Activated CD4-positive, alpha-beta memory T cell treated with anti-CD3 and anti-CD28 coated beads, Interleukin-2, amount 10 ng/mL, durations not matched to agents 7 days and 5 days (primary cell): Measurements from ENCODE around the gene LRRC8B. TPM values are rescaled to one million over a fixed set of nuclear protein-coding genes. Genes with fewer than 3 reads are reported as not detected.
A peak's percentile ranks its signal among the peaks of the same experiment; 100 is the strongest.
"Not testable (repeated sequence)": the region's sequence is repeated elsewhere in the genome, so short reads cannot be mapped to it uniquely, and the experiment has no call there.

Experiments used
- CTCF ChIA-PET: fragments of 350-600 bp; sonication (Branson Sonifier 250); formaldehyde crosslinking; loops from one replicate; lab custom pipeline; 2021; ENCODE audit warnings: antibody characterized with exemption, inconsistent platforms; lab: Charles Lee
- POLR2A ChIA-PET: fragments of 350-600 bp; sonication (Branson Sonifier 250); formaldehyde crosslinking; loops from one replicate; lab custom pipeline; 2021; ENCODE audit warnings: antibody characterized with exemption; lab: Charles Lee
- DNase-seq: peaks from one replicate; pipeline ENCODE4 v3.0.0-alpha.2; 2020
- H3K27ac Mint-ChIP-seq: one replicate; pipeline ENCODE4 v1.8.0; 2021; ENCODE audit warnings: mild to moderate bottlenecking, mixed read lengths
- H3K27me3 Mint-ChIP-seq: one replicate; pipeline ENCODE4 v1.8.0; 2021; ENCODE audit warnings: mixed read lengths
- H3K36me3 Mint-ChIP-seq: one replicate; pipeline ENCODE4 v1.8.0; 2021; ENCODE audit warnings: low read depth, mixed read lengths
- H3K4me1 Mint-ChIP-seq: one replicate; pipeline ENCODE4 v1.8.0; 2021; ENCODE audit warnings: mixed read lengths
- H3K4me3 Mint-ChIP-seq: one replicate; pipeline ENCODE4 v1.8.0; 2021; ENCODE audit warnings: mild to moderate bottlenecking, mixed read lengths
- H3K9me3 Mint-ChIP-seq: one replicate; pipeline ENCODE4 v1.8.0; 2021; ENCODE audit warnings: mixed read lengths
- total RNA-seq, 2 experiments: library from RNA; stranded (reverse); gene quantifications; one replicate each; pipeline ENCODE4 v1.2.3, GENCODE V29; 2021

The LRRC8B gene
- total RNA-seq, 2 experiments from 2014 or later = 21.3 to 21.7 TPM

DNA sequence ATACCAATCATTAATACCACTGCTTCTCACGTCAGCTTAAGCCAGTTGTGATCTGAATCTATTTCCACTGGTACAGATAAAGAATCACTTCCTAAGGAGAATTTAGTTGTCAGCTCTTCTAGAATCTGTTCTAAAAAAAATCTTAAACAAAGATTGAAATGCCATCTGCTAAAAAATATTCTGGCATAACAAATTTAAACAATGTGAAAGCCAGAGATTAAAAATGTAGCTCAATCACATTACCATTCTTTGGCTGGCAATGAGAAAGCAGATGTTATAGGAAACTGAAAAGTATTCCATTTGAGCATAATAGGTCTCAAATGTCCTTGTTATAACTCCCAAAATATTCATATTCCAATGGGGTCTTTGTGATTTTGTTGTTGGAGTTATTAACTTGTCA, 21.7 kb upstream of the LRRC8B start:
- ChIA-PET CTCF (no interaction called here), POLR2A (no interaction called here)
- H3K27me3 Mint-ChIP-seq = peaks cover 17% of the 10 kb centered on the region
- no peaks in the 10 kb centered on the region for H3K4me1 Mint-ChIP-seq
- H3K36me3 Mint-ChIP-seq = peaks cover under 1% of the 10 kb centered on the region
- DNase-seq = no peak
- no peak overlapping the region for H3K27ac Mint-ChIP-seq
- H3K4me3 Mint-ChIP-seq = no peak overlapping the region
- no peaks in the 10 kb centered on the region for H3K9me3 Mint-ChIP-seq

DNA sequence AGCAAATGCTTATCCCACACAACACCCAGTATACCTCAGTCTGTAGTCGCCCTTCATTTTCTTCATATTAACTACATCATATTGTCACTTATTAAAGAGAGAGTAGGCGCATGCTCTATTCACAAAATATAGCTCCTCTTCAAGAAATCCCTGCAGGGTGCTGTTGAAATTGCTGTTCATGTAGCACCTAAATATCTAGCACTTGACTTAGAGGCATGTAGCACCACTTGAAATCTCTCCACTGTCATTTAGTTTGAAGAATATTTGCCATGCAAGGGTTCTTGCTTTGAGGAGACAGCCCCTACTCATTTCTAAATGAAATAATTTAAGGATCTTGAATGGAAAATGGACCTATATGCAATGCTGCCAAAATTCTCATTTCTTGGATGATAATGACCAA, 20.9 kb upstream of the LRRC8B start:
- CTCF ChIA-PET = interaction anchor here (1.0 to 1.8 kb wide), 2 partner anchors 20 to 530 kb away, joined by 3 to 5 read pairs; no protein-coding TSS in a partner anchor
- DNase-seq = no peak
- Mint-ChIP-seq H3K4me1 (no peaks in the 10 kb centered on the region), H3K9me3 (peaks cover 5% of the 10 kb centered on the region), H3K4me3 (no peak overlapping the region), H3K36me3 (peaks cover 5% of the 10 kb centered on the region), H3K27ac (no peak overlapping the region), H3K27me3 (peaks cover 17% of the 10 kb centered on the region)
- POLR2A ChIA-PET = no interaction called here

DNA sequence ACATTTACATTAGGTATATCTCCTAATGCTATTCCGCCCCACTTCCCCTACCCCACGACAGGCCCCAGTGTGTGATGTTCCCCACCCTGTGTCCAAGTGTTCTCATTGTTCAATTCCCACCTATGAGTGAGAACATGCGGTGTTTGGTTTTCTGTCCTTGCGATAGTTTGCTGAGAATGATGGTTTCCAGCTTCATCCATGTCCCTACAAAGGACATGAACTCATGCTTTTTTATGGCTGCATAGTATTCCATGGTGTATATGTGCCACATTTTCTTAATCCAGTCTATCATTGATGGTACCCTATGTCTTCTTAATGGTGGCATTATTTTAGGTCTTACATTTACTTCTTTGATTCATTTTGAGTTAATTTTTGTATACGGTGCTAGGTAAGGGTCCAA, 14.6 kb upstream of the LRRC8B start:
- H3K27ac Mint-ChIP-seq, DNase-seq, POLR2A ChIA-PET, H3K4me1 Mint-ChIP-seq, H3K27me3 Mint-ChIP-seq, H3K4me3 Mint-ChIP-seq, CTCF ChIA-PET: not testable (repeated sequence)
- H3K36me3 Mint-ChIP-seq = peaks cover 10% of the 10 kb centered on the region
- H3K9me3 Mint-ChIP-seq = peaks cover 23% of the 10 kb centered on the region

DNA sequence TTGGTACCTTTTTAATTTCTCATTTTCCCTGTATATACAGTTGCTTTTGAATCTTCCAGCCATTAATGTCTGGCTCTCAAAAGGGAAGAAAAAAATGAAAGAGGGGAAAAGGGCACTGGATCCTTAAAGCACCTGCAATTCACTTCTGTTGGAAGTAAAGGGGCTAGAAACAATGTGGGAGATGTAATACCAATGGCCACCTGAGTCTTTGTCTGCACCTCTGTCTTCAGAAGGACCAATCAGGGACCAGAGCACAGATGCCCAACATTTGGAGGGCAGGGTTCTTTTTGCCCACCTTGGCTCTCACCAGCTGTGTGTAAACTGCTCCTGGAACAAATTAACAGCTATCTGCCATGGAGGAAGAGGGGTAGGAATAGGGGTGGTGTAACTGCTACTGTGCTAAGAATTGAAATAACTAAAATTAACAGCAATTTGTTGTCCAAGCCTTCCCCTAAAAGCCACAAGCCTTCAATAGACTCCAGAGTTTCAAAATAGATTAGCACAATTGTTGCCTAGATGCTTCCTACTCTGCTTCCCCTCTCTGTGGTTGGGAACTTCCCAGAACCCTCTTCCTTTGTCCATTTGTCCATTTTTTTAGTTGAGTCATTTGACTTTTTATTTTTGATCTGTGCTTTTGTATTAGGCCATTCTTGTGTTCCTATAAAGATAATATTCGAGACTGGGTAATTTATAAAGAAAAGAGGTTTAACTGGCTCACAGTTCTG, 11.5 kb upstream of the LRRC8B start:
- Mint-ChIP-seq H3K4me1 (no peaks in the 10 kb centered on the region), H3K4me3 (no peak overlapping the region), H3K9me3 (peaks cover 21% of the 10 kb centered on the region), H3K27ac (no peak overlapping the region), H3K27me3 (peaks cover 2% of the 10 kb centered on the region), H3K36me3 (peaks cover 8% of the 10 kb centered on the region)
- CTCF ChIA-PET = no interaction called here
- DNase-seq = no peak
- POLR2A ChIA-PET = no interaction called here

DNA sequence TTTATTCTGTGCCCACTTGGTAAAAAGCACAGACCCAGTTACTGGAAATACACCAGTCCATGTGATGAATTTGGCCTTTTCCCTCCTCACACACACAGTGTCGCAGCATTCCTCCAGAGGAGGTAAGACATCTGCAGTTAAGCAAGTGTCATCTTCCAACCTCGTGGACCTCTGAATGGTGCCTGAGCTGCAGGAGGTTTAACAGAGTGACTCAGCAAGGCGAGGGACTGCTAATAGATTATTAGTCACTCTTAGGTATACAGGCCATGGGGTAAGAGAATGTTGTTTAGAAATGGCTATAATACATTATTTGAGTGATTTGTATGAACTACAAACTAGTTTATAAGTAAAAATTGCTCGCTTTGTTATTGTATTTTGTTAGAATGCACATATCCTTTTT, 8.6 kb upstream of the LRRC8B start:
- H3K4me1 Mint-ChIP-seq = peaks cover 2% of the 10 kb centered on the region
- peaks cover 2% of the 10 kb centered on the region for H3K27me3 Mint-ChIP-seq
- H3K9me3 Mint-ChIP-seq = peaks cover 14% of the 10 kb centered on the region
- peaks cover 5% of the 10 kb centered on the region for H3K36me3 Mint-ChIP-seq
- ChIA-PET POLR2A (interaction anchor here (1.1 kb wide), 1 partner anchor 8 kb away, joined by 4 read pairs; the partner anchor contains the start of gene LRRC8B), CTCF (interaction anchor here (1.0 to 1.7 kb wide), 2 partner anchors 14 to 33 kb away, joined by 3 to 6 read pairs; no protein-coding TSS in a partner anchor)
- no peak overlapping the region for H3K27ac Mint-ChIP-seq
- no peak overlapping the region for H3K4me3 Mint-ChIP-seq
- no peak for DNase-seq

DNA sequence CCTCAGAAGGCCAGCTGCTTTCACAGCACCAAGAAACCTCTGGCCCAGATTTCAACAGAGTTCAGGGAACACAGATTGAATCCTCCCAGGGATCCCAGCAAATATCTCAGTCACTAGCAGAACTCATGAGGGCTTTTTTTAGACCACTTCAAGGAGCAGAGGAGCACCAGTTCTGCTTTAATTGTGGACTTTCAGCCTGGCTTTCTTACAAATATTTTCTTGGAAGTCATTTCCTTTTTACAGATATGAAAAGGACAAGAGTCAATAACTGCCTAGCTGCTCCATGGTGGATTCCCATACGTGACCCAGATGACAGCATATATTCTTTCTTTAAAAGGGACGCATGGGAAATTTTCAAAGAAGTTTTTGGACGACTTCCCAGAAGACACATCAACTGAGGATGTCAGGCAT, 6.4 kb upstream of the LRRC8B start:
- Mint-ChIP-seq H3K4me1 (peaks cover 4% of the 10 kb centered on the region), H3K27me3 (peaks cover 2% of the 10 kb centered on the region), H3K9me3 (peaks cover 14% of the 10 kb centered on the region), H3K4me3 (no peak overlapping the region), H3K27ac (no peak overlapping the region), H3K36me3 (peaks cover 11% of the 10 kb centered on the region)
- ChIA-PET POLR2A (no interaction called here), CTCF (interaction anchor here (0.6 to 4.2 kb wide), 8 partner anchors 35 to 249 kb away, joined by 3 to 11 read pairs (median 4); no protein-coding TSS in a partner anchor)
- no peak for DNase-seq

DNA sequence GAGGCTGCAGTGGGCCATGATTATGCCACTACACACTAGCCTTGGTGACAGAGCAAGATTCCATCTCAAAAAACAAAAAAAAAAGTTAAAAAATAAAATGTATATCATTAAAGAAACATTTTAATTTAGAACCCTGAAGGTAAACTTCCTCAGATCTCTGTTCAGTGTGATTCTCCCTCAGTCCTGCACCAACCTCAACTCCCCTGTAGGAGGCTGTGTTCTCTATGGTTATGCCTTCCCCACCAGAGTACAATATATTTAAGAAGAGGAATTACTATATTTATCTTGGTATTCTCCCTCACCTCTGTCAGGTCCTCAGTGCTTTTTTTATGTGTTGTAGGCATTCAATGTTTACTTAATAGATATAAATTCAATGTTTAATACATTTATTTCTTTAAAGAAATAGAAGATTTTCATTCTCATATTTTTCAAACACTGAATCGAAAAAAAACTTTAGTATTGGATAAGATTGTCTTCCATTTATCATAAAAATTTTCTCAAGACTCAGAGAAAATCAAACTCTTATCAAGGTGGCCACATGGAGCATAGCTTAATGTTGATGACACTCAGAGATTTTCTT, 4.8 kb upstream of the LRRC8B start:
- no peak overlapping the region for H3K4me3 Mint-ChIP-seq
- H3K27me3 Mint-ChIP-seq = no peaks in the 10 kb centered on the region
- ChIA-PET POLR2A (no interaction called here), CTCF (interaction anchor here (0.6 to 4.2 kb wide), 9 partner anchors 12 to 536 kb away, joined by 3 to 11 read pairs (median 3); no protein-coding TSS in a partner anchor)
- peaks cover 6% of the 10 kb centered on the region for H3K36me3 Mint-ChIP-seq
- H3K4me1 Mint-ChIP-seq = peaks cover 13% of the 10 kb centered on the region
- DNase-seq = peak; percentile 49
- peaks cover 3% of the 10 kb centered on the region for H3K9me3 Mint-ChIP-seq
- H3K27ac Mint-ChIP-seq = no peak overlapping the region

DNA sequence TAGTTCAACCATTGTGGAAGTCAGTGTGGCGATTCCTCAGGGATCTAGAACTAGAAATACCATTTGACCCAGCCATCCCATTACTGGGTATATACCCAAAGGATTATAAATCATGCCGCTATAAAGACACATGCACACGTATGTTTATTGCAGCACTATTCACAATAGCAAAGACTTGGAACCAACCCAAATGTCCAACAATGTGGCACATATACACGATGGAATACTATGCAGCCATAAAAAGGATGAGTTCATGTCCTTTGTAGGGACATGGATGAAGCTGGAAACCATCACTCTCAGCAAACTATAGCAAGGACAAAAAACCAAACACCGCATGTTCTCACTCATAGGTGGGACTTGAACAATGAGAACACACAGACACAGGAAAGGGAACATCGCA, 2.7 kb upstream of the LRRC8B start:
- H3K9me3 Mint-ChIP-seq, DNase-seq, H3K27me3 Mint-ChIP-seq, H3K27ac Mint-ChIP-seq, POLR2A ChIA-PET, CTCF ChIA-PET, H3K4me3 Mint-ChIP-seq: not testable (repeated sequence)
- H3K4me1 Mint-ChIP-seq = peaks cover 23% of the 10 kb centered on the region
- peaks cover 13% of the 10 kb centered on the region for H3K36me3 Mint-ChIP-seq

DNA sequence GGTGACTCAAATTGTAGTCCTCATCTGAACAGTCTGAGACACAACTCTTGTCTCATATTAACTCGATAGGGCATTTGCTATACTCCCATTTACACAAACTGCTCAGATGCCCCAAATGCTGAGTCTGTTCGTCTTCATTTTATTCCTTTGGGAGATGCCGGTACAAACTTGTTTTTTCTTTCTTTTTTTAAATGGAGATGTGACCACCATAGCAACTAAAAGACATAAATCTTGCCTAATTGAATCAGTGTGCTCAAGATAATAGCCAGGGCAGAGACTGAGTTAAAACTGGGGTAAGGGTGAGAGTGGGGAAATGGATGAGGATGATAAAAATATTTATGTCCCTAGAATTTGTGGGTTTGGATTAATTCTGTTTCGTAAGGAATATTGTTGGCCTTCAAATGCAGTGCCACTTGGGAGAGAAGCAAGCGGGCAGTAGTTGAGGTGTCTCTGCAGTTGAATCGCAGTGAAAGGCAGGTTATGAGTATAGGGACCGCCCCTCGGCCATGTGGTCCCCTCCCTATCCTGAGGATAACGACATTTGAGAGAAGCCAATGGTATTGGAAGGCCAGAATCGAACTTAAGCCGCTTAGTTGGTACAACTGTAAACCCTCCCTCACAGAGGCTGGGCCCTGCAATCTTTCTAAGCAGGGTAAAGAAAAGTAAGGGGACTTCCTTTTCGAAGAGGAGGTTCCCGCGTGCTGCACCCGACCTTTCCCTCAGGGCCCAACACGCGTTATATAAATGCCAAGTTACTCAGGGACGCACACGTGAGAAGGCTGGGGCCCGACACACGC, 859 bp upstream of the LRRC8B start:
- DNase-seq = peak; percentile 65
- Mint-ChIP-seq H3K36me3 (peaks cover 13% of the 10 kb centered on the region), H3K27ac (peak overlapping the region; percentile 93), H3K9me3 (peaks cover 3% of the 10 kb centered on the region), H3K4me3 (no peak overlapping the region), H3K4me1 (peaks cover 23% of the 10 kb centered on the region), H3K27me3 (no peaks in the 10 kb centered on the region)
- CTCF ChIA-PET = interaction anchor here (0.9 to 1.0 kb wide), 3 partner anchors 85 to 240 kb away, joined by 3 read pairs; no protein-coding TSS in a partner anchor
- POLR2A ChIA-PET = interaction anchor here (0.7 to 3.2 kb wide), 14 partner anchors 8 to 325 kb away, joined by 3 to 69 read pairs (median 4); partner anchors contain the start of gene GBP4

DNA sequence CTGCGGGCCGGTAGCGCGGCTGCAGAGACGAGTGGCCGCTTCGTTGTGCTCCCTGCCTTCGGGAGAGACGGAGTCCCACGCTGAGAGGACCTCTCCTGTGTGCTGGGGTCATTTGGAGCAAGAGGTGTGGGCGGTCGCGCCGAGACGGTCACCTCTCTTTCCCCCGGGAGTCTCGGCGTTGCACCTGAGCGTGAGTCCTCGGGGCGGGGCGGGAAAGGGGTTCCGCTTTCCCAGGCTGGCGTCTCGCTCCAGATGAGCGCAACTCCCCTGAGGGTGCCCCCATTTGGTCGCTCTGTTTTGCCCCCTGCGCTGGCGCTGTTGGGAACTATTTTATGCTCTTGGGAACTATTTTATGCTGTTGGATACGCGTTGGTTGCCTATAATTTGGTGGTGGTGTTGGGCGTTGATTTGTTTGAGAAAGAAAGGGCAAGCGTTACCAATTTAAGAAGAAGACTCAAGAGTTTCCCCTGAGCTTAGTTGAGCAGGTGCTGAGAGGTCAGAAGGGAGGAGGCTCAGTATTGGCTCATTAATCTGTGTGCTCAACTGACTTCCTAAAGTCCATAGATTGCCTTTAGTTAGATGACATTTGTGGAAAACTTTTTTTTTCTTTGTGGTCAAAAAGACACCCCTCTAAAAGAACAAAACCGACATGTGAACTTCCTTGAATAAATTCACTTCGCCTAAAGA, 683 bp downstream of the LRRC8B start:
- no peak overlapping the region for H3K4me3 Mint-ChIP-seq
- CTCF ChIA-PET = no interaction called here
- H3K27me3 Mint-ChIP-seq = no peaks in the 10 kb centered on the region
- DNase-seq = peak; percentile 38
- POLR2A ChIA-PET = interaction anchor here (0.7 to 3.2 kb wide), 8 partner anchors 20 to 238 kb away, joined by 3 to 69 read pairs (median 4); no protein-coding TSS in a partner anchor
- peaks cover 16% of the 10 kb centered on the region for H3K36me3 Mint-ChIP-seq
- H3K27ac Mint-ChIP-seq = peak overlapping the region; percentile 93
- peaks cover 27% of the 10 kb centered on the region for H3K4me1 Mint-ChIP-seq
- H3K9me3 Mint-ChIP-seq = peaks cover 3% of the 10 kb centered on the region

DNA sequence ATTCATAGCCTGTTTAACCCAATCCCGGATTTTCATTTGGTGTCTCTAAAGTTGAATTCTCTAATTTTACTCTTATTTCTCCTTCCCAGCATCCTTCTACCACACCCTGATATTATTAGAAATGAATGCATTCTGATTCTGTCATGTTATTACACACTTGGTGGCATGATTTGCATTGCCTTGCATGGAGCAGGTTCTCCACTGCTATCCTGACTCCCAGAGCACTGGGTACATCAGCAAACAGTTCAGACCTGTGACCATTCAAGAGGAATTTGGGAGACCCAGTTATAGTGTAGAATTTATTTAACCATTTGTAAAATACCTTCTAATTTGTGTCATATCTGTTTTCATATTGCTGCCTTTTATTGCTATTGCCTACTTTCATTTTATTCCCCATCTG, 2.6 kb downstream of the LRRC8B start:
- ChIA-PET CTCF (no interaction called here), POLR2A (interaction anchor here (0.7 to 1.7 kb wide), 5 partner anchors 19 to 106 kb away, joined by 3 read pairs; partner anchors contain the start of gene LRRC8C)
- peaks cover 3% of the 10 kb centered on the region for H3K9me3 Mint-ChIP-seq
- peaks cover 33% of the 10 kb centered on the region for H3K36me3 Mint-ChIP-seq
- no peak overlapping the region for H3K4me3 Mint-ChIP-seq
- DNase-seq = no peak
- no peak overlapping the region for H3K27ac Mint-ChIP-seq
- peaks cover 44% of the 10 kb centered on the region for H3K4me1 Mint-ChIP-seq
- H3K27me3 Mint-ChIP-seq = no peaks in the 10 kb centered on the region

DNA sequence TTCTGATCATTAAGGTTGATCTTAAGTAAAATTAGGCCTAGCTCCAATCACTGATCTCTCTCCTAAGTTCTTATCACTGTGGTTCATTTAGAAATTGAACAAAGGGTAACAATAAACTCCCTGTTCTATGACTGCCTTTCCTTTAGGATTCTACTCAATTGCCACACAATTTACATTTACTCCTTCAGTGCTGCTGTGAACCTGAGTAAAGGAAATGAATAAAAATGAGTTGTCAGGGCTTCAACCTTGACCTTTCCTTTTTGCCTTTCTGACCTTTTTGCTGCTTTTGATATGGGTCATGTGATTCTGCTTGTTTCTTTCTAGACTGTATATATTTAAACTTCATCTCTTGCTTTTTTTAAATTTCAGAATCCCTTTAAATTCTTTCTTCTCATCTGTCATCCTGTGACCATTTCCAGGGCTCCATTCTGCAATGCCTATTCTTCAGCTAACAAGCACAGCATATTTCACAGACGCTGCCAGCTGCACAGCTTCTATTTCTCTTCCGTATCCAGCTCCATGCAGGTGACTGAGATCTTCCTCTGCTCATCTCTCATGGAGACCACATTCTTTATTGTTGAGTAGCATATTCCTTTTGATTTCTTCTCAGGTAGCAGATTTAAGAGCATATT, 3.2 kb downstream of the LRRC8B start:
- H3K4me1 Mint-ChIP-seq = peaks cover 49% of the 10 kb centered on the region
- CTCF ChIA-PET = interaction anchor here (1.6 kb wide), 1 partner anchor 102 kb away, joined by 4 read pairs; no protein-coding TSS in a partner anchor

More for the DNA sequence above, 3.2 kb downstream of the LRRC8B start:
- POLR2A ChIA-PET = interaction anchor here (0.7 to 1.8 kb wide), 8 partner anchors 12 to 105 kb away, joined by 3 to 4 read pairs (median 3); partner anchors contain the start of gene LRRC8C
- Mint-ChIP-seq H3K27ac (no peak overlapping the region), H3K9me3 (no peaks in the 10 kb centered on the region), H3K4me3 (no peak overlapping the region), H3K36me3 (peaks cover 35% of the 10 kb centered on the region), H3K27me3 (no peaks in the 10 kb centered on the region)
- no peak for DNase-seq
